Measurements from ENCODE around the gene SNAP47.

SNAP47 gene

GRCh38 chr1:227805606-227806197, 70.5 kb downstream of the SNAP47 start:
- no peak for DNase-seq

GRCh38 chr1:227808566-227808965, 73.3 kb downstream of the SNAP47 start:
- DNase-seq = no peak

GRCh38 chr1:227809026-227809425, 73.8 kb downstream of the SNAP47 start:
- DNase-seq = no peak

GRCh38 chr1:227813962-227814361, 78.7 kb downstream of the SNAP47 start:
- no peak for DNase-seq

- DNase-seq = no peak
Observed at GRCh38 chr1:227815468-227816409, 80.5 kb downstream of the SNAP47 start, which contains the start of gene PRSS38. TSS of gene PRSS38 (plus strand) at chr1:227815675. CDS start at chr1:227815717, 42 bp downstream.

DNA sequence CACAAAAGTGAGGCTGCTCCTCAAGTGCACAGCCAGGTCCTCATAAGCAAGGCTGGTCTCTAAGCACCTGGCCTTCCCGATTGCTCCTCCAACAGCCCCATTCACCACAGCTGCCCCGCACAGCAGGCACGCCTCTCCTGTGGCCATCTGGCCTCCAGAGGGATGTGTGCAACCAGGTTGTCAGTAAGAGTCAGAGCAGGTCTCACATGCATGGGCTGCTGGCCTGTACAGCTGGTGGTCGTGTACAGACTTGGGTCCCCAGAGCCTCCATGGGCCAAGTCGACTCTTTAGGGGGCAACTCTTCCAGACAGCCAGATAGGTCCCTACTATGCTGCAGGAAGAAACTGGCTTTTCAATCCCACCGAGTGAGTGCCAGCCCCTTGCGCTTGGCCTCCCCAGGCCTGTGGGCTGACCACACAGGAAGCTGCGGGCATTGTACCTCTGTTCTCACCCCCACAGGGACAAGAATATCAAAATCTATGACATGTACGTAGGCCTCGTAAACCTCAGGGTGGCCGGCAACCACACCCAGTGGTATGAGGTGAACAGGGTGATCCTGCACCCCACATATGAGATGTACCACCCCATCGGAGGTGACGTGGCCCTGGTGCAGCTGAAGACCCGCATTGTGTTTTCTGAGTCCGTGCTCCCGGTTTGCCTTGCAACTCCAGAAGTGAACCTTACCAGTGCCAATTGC, 81.7 kb downstream of the SNAP47 start:
- no peak for DNase-seq

DNA sequence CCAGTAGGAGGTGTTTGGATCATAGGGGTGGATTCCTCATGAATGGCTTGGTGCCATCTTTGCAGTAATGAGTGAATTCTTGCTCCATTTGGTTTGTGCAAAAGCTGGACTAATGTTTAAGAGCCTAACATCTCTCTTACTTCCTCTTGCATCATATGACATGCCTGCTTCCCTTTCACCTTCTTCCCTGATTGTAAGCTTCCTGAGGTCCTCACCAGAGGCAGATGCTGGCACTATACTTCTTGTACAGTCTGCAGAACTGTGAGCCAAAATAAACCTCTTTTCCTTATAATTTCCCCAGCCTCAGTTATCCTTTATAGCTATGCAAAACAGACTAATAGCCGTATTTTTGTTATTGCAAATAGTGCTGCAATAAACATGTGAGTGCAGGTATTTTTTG, 88.3 kb downstream of the SNAP47 start:
- DNase-seq = no peak

DNA sequence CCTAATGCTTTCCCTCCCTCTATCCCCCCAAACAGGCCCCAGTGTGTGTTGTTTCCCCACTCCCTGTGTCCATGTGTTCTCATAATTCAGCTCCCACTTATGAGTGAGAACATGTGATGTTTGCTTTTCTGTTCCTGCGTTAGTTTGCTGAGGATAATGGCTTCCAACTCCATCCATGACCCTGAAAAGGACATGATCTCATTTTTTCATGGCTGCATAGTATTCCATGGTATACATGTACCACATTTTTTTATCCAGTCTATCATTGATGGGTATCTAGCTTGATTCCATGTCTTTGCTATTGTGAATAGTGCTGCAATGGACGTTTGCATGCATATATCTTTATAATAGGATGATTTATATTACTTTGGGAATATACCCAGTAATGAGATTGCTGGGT, 89.0 kb downstream of the SNAP47 start:
- DNase-seq = no peak

- DNase-seq = no peak
Observed at GRCh38 chr1:227828786-227829185, 93.6 kb downstream of the SNAP47 start.
